Osteocyte (in vitro differentiated cells): ENCODE data around the gene UST. TPM values are rescaled to one million over a fixed set of nuclear protein-coding genes. Genes with fewer than 3 reads are reported as not detected.

Source experiments
- DNase-seq: peaks from one replicate; pipeline ENCODE4 v3.0.0; 2021; ENCODE audit warnings: mixed read lengths; ENCODE audit not compliant: unreplicated experiment; ENCODE audit errors: extremely low spot score
- H3K27ac Mint-ChIP-seq: one replicate; pipeline ENCODE4 v1.8.0; 2021; ENCODE audit warnings: mild to moderate bottlenecking, mixed read lengths; ENCODE audit not compliant: unreplicated experiment
- H3K27me3 Mint-ChIP-seq: one replicate; pipeline ENCODE4 v1.8.0; 2021; ENCODE audit warnings: mixed read lengths; ENCODE audit not compliant: unreplicated experiment
- H3K36me3 Mint-ChIP-seq: one replicate; pipeline ENCODE4 v1.8.0; 2021; ENCODE audit warnings: mixed read lengths; ENCODE audit not compliant: unreplicated experiment
- H3K4me1 Mint-ChIP-seq: one replicate; pipeline ENCODE4 v1.8.0; 2021; ENCODE audit warnings: mixed read lengths; ENCODE audit not compliant: unreplicated experiment
- H3K4me3 Mint-ChIP-seq: one replicate; pipeline ENCODE4 v1.8.0; 2021; ENCODE audit warnings: mild to moderate bottlenecking, moderate library complexity, mixed read lengths; ENCODE audit not compliant: unreplicated experiment
- H3K9me3 Mint-ChIP-seq: one replicate; pipeline ENCODE4 v1.8.0; 2021; ENCODE audit warnings: mixed read lengths; ENCODE audit not compliant: unreplicated experiment
- CTCF ChIP-seq: fragments of 200-600 bp; sonication (generic); IDR thresholded peaks from 2 replicates; pipeline ENCODE4 v1.5.0; 2021; ENCODE audit warnings: antibody characterized with exemption, mild to moderate bottlenecking, moderate library complexity
- total RNA-seq: library from RNA; stranded (reverse); gene quantifications from 2 replicates; pipeline ENCODE4 v1.2.1, GENCODE V29; 2021

Gene UST
- total RNA-seq, 1 donor from 2014 or later: 15.7 TPM

- TF ChIP-seq CTCF: no peak
- Mint-ChIP-seq H3K27ac (no peak overlapping the region), H3K9me3 (no peaks in the 10 kb centered on the region), H3K36me3 (peaks cover 7% of the 10 kb centered on the region), H3K4me1 (peaks cover 20% of the 10 kb centered on the region), H3K4me3 (no peak overlapping the region), H3K27me3 (no peaks in the 10 kb centered on the region)
- no peak for DNase-seq
Measured at GRCh38 chr6:148986608-148987007, 239.8 kb downstream of the UST start.

- no peaks in the 10 kb centered on the region for H3K27me3 Mint-ChIP-seq
- H3K36me3 Mint-ChIP-seq: peaks cover 13% of the 10 kb centered on the region
- no peaks in the 10 kb centered on the region for H3K9me3 Mint-ChIP-seq
Measured at GRCh38 chr6:148987982-148988381, 241.2 kb downstream of the UST start.

GRCh38 chr6:148989585-148989984, 242.8 kb downstream of the UST start:
- TF ChIP-seq CTCF: no peak
- no peak for DNase-seq
- no peak overlapping the region for H3K4me3 Mint-ChIP-seq
- peaks cover 16% of the 10 kb centered on the region for H3K36me3 Mint-ChIP-seq
- H3K9me3 Mint-ChIP-seq: no peaks in the 10 kb centered on the region
- peaks cover 20% of the 10 kb centered on the region for H3K4me1 Mint-ChIP-seq
- no peak overlapping the region for H3K27ac Mint-ChIP-seq
- no peaks in the 10 kb centered on the region for H3K27me3 Mint-ChIP-seq

More at GRCh38 chr6:148987982-148988381, 241.2 kb downstream of the UST start:
- H3K4me3 Mint-ChIP-seq: no peak overlapping the region
- no peak for TF ChIP-seq CTCF
- no peak overlapping the region for H3K27ac Mint-ChIP-seq
- DNase-seq: no peak
- H3K4me1 Mint-ChIP-seq: peaks cover 22% of the 10 kb centered on the region

- H3K4me3 Mint-ChIP-seq: no peak overlapping the region
- H3K36me3 Mint-ChIP-seq: peaks cover 18% of the 10 kb centered on the region
- H3K4me1 Mint-ChIP-seq: peaks cover 17% of the 10 kb centered on the region
- no peaks in the 10 kb centered on the region for H3K27me3 Mint-ChIP-seq
- no peak for TF ChIP-seq CTCF
- no peaks in the 10 kb centered on the region for H3K9me3 Mint-ChIP-seq
- H3K27ac Mint-ChIP-seq: peak overlapping the region; percentile 27
- DNase-seq: no peak
Measured at GRCh38 chr6:148990403-148990802, 243.6 kb downstream of the UST start.

- DNase-seq: no peak
- Mint-ChIP-seq H3K27ac (peak overlapping the region; percentile 82), H3K27me3 (no peaks in the 10 kb centered on the region), H3K9me3 (peaks cover 15% of the 10 kb centered on the region), H3K4me1 (peaks cover 50% of the 10 kb centered on the region), H3K36me3 (peaks cover 17% of the 10 kb centered on the region), H3K4me3 (no peak overlapping the region)
- TF ChIP-seq CTCF: no peak
Measured at GRCh38 chr6:148996815-148997214, 250.0 kb downstream of the UST start.
